ENCODE results near the gene FASN.

DNA sequence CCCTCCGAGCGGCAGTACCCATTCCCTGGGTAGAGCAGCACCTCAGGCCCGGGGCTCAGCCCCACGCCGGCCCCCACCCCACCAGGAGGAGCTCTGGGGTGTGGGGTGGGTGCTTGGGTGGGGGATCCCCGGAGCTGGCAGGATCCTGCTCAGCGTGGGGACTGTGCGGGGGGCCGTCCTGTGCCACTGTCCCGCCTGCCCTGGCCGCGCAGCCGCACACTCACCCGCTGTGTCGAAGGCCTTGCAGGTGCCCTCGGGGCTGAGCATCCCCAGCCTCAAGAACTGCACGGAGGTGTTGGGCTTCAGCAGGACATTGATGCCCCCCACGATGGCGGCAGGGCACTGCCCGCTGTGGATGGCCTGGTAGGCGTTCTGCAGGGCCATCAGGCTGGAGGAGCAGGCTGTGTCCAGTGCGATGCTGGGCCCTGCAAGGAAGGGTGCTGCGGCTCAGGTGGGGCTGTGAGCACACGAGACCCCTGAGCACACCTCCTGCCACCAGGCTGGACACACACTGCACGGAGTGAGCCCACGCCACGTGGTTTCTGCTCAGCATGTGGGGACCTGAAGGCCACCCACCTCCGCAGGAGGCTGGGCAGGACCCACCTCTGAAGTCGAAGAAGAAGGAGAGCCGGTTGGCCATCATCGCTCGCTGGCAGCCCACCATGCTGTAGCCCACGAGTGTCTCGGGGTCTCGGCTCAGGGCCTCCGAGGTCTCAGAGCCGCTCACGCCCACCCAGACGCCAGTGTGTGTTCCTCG, 4.9 kb downstream of the FASN start:
- no peak for TF ChIP-seq EZH2 (IDR thresholded peaks at IDR 0.05; ENCODE audit: borderline replicate concordance, insufficient read depth, low read depth, low read length, poor library complexity, severe bottlenecking)
- no peak for TF ChIP-seq CTCF (IDR thresholded peaks at IDR 0.05)

Measured in B cell (primary cell).